SK-MEL-5 (cell line): ENCODE measurements around the gene NUFIP2. TPM values are rescaled to one million over a fixed set of nuclear protein-coding genes. Genes with fewer than 3 reads are reported as not detected.
A peak's percentile ranks its signal among the peaks of the same experiment; 100 is the strongest.

Experiments
- DNase-seq: peaks from one replicate; pipeline ENCODE4 v3.0.0-alpha.2; 2016; ENCODE audit warnings: low read depth, low spot score
- in situ Hi-C: cut with HindIII; loops from 2 replicates; pipeline ENCODE4 v1.10.0; 2016; ENCODE audit warnings: low sequenced_read_pairs, high pct_unique_total_duplicates, low pct_unique_long_range_greater_than_20kb
- total RNA-seq: library from RNA; depleted of rRNA; stranded (reverse); fragments of >200 nt; shearing (Covaris generic); gene quantifications from 2 replicates; pipeline ENCODE4 v1.2.3, GENCODE V29; 2014; rRNA removed

The NUFIP2 gene
- total RNA-seq, 1 experiment from 2014 or later, result 48.0 TPM

DNA sequence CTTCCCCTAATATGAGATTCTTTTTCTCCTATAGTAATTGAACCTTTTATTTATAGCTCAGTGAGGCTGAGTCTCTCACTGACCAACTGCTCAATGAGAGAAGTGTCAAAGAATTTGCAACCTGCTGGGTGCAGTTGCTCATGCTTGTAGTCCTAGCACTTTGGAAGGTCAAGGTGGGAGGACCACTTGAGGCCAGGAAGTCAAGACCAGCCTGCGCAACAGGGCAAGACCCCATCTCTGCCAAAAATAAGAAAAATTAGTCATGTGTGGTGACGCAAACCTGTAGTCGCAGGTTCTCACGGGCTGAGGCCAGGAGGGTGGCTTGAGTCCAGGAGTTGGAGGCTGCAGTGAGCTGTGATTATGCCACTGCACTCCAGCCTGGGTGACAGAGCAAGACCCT lies 78.2 kb downstream of the NUFIP2 start:
- in situ Hi-C loops, result no loop called here
- no peak for DNase-seq

DNA sequence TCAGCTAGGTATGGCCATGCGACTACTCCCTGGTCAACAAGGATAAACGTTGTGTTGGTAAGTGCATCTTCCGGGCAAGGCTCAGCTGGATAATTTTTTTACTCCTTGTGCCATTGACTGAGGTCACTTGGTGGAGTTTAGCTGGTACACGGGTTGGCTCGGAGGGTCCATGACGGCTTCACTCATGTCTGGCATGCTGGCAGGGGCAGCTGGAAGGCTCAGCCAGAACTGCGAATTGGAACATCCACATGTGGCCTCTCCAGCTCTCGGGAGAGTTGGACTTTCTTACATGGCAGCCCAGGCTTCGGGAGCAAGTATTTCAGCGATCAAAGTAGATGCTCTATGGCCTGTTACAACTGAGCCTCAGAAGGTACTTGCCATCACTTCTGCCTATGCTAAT lies 78.8 kb downstream of the NUFIP2 start:
- DNase-seq, result no peak
- in situ Hi-C loops, result no loop called here

DNA sequence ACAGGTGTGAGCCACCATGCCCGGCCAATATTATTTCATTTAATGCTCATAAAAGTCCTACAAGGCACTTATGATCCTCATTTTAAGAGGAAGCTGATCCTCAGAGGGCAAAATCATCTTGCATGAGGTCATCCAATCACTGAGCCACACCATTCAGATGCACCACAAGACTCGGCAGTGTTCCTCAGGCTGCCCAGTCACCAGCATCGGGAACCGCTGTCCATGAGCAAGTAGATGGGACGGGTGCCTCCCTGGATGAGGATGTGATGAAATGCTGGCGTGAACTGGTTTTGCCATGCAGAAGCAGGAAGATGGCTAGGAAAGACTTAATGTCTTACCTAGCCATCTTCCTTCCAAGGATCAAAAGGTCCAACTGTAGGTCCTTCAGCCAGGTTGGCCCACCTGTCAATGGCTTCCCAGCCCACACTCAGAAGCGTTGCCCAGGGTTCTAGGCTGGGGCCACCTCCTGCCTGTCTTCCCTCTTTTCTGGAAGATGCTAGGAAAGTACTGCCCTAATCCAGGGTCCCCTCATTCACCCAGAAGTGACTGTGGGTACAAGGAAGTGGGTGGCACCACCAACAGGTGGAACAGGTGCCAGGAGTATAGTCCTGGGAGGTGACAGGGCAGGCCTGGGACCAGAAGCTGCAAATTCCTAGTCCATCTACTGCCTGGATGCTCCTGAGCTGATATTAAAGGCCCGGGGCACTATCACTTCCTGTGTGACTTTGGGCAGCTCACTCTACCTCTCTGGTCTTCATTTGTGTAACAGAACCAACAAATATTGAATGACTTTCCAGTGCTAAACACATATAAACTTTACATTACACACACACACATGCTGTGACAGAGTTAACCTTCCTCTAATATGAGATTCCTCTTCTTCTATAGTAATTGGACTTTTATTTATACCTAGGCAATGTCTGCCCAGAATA lies 79.5 kb downstream of the NUFIP2 start:
- no peak for DNase-seq
- in situ Hi-C loops, result no loop called here

DNA sequence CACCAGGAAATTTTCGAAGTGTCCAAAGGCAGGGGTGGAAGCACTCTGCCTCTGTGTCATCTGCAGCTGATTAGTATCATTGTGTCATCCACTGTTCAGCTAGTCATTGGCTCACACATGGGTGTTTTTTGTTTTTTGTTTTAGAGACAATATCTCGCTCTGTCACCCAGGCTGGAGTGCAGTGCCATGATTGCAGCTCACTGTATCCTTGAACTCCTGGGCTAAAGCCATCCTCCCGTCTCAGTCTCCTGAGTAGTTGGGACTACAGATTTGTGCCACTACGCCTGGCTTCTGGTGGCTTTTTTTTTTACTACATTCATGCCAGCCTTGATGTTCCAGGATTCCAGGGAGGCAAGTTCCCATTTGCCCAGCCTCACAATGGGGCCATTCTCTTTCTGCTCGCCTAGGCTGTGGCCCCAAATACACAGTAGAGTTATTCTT lies 81.2 kb downstream of the NUFIP2 start:
- peak; percentile 82 for DNase-seq
- in situ Hi-C loops, result no loop called here

DNA sequence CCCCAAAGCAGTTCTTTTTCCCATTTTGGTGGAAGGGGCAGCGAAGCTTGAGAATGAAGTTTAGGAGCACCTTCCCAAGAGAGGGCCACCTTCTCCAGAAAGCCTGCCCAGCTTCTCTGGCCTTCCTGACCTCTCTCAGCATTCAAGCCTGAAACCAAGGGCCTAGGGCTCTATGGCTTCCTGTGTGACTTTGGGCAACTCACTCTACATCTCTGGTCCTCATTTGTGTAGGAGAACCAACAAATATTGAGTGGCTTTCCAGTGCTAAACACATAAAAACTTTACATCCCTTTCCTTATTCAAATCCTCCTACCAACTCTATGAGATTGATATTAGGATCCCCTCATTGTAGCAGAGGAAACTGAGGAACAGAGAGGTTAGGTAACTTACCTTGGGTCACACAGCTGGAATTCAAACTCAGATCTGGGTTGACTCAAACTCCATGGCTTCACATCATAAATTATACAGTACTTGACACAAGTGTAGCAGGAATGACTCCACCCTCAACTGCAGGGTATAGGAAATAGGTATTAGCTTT lies 81.8 kb downstream of the NUFIP2 start:
- in situ Hi-C loops, result no loop called here
- DNase-seq, result no peak

DNA sequence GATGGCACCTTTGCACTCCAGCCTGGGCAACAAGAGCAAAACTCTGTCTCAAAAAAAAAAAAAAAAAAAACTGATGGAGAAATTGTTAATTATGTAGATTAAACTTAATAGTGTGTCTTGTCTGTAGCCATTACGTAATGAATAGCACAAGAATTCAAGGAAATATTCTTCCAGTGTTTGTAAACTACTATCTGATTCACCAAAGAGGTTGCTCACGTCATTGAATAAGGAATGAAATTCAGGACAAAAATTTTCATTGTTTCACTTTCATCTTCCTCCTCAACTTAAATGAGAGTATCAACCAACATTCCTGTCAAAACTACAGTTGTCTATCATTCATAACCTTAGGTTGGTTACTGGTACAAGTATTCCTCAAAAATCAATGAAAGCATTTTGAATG lies 83.1 kb downstream of the NUFIP2 start:
- in situ Hi-C loops, result no loop called here

DNA sequence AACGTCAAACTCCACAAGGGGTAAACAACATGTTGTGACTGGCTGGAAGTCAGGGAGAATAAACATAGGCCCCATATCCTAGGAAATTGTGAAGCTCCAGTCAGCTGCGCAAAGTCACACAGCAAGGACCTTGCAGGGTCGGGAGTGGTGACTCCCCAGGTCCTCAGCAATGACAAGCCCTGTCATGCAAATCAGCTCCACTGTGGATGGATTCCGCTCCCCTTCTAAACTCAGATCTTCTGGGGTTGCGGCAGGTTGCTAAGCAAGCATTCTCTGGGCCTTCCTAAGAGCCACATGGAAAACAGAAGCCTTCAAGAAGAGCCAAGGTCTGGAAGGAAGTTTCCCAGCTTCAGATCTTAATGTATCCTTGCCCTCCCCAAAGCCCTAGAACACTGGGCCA lies 84.9 kb downstream of the NUFIP2 start:
- in situ Hi-C loops, result no loop called here
- DNase-seq, result no peak

More for the DNA sequence above, 83.1 kb downstream of the NUFIP2 start:
- no peak for DNase-seq

DNA sequence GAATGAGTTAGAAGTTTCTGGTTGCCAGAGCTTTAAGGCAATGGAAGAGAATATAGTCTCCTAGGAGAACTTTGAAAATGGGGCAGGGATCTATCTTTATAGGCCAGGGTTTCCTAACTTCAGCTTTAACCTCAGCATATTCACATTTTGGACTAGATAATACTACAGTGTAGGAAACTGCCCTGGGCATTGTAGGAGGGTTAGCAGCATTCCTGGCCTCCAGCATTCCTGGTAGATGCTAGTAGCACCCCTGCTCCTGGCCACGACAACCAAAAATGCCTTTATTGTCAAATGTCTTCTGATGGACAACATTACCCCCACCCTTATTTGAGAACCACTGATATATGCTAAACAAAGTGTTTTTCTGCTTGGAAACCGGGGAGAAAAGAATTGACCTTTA lies 86.0 kb downstream of the NUFIP2 start:
- no peak for DNase-seq
- in situ Hi-C loops, result no loop called here

Other genes starting within 250 kb of the NUFIP2 start
- 14.9 and 16.3 TPM in 2 replicates for gene MYO18A, start 113.8 kb downstream of the NUFIP2 start, total RNA-seq
- gene CRYBA1, start 47.3 kb downstream of the NUFIP2 start, total RNA-seq, result not detected in 2 replicates
- gene TAOK1, start 96.2 kb upstream of the NUFIP2 start, total RNA-seq, result 37.3 and 45.0 TPM in 2 replicates